Stimulated activated CD4-positive, alpha-beta T cell treated with anti-CD3 and anti-CD28 coated beads, Interleukin-4, amount 100 ng/mL, for 1 hour (primary cell): ENCODE results near the gene ENOX1.
"Not testable (repeated sequence)": the region's sequence is repeated elsewhere in the genome, so short reads cannot be mapped to it uniquely, and the experiment has no call there.

ENCODE experiments used
- DNase-seq: peaks from one replicate; pipeline ENCODE4 v3.0.0-alpha.2; 2020

Gene ENOX1

DNA sequence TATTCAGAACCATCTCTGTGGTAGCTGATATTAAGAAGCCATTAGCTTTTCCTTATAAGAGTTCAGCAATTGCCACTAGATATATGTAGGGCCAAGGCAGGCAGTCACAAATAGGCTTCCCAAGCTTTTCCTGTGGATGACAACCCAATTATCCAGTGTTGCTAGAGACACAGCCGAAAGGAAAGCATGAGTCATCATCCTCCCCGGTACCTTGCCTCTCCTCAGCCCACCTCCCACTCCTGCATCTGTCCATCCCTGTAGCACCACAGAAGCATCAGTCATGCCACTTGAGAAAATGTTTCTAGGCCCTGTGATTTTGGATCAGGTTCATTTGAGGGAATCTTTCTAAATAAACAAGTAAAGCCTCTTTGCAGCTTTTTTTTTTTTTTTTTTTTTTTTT is 559.1 kb downstream of the ENOX1 start:
- no peak for DNase-seq

- no peak for DNase-seq
Measured at GRCh38 chr13:43223216-43223615, 563.6 kb downstream of the ENOX1 start.

DNA sequence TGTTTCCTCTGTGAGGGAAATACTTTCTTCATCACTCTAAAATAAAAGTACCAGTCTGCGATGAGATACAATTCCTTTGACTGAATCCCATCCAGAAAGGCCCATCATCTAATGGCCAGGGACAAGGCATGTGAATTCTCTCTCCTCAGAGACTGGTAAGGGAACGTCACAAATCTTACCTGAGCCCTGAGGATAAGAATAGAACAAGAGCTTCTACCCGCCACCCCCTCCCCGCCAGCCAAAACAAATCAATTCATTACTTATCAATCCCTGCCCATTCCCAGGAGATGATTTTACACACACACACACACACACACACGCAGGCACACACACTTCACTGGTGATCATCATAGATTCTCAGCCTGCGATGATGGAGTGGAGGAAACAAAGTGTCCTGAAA is 564.7 kb downstream of the ENOX1 start:
- DNase-seq: no peak

DNA sequence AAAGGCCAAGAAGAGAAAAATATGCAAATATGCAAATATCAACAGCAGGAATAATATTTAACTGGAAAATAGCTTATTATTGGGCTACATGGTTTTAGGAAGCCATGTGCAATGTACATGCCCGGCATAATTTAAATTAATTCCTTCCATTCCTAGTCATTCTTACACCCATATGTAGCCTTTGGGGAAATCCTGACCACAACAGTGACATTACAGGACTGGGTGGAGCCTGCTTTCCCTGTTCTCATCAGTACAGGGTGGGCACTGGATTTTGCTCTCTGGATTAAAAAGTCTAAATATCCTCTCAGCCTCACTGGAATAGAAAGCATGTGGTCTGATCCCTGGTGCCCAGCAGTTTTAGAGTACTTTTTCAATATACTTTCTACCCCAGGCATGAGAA is 565.2 kb downstream of the ENOX1 start:
- DNase-seq: no peak

DNA sequence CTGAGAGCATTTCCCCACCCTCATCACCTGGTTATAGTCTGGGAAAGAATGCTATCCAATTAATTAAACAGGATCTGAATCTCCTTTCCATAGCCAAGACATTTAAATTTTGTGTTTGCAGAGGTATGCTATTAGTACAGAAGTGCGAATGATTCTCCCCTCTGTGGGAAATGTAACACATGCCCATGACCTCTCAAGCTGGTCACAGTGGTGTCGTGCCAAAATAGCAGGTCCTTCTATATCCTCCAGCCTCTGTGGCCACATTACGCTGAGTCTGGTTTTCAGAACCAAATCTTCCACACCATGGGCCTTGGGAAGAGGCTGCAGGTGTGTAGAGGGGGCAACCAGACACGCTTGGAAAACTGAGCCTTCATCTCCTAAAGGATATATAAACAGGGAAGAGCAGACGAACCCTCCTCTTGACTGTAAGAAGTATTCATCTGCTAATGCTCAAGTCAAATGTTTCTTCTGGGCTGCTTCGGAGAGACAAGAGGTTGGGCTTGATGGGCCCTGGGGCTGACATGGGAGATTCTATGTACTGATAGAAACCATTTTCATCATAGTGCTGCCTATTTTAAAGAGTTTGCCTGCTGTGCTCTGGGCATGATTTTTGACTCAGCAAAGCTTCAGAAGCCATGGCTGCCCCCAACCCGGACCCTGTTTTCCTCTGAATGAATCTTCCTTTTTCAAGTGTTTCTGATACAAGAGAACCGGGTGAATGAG is 565.7 kb downstream of the ENOX1 start:
- no peak for DNase-seq

DNA sequence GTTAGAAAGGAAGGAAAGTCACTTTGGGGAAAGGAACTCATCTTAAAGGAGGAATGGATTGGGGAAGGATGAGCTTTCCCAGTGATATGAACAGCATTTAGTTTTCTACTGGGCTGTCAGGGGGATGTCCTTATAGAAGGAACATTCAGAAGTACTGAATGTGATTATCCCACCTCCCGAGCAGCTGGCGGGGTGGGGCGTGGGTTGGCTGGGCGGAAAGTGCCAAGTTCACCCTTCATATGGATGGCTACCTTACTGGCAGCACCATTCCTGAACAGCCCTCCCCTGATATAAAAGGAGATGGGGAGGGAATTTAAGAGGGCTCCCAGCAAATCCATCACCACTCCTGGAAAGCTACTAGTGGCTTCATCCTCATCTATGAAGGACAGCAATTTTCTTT is 572.6 kb downstream of the ENOX1 start:
- no peak for DNase-seq

DNA sequence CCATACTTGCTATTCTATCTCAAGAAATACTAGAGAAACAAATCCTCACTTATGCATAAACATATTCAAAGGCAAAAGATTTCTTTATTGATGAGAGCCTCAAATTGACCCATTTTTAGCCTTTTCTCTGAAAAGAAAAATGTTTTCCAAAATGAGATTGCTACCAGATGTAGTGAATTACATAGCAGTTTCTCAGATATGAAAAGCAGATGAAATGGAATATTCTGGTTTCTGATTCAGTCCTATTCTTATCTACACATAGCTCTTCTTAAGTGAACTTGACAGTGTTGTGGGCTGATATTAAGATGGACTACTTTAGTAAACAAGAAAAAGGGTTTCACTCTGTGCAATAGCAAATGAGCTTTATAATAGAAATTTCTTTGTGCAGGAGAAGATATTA is 579.9 kb downstream of the ENOX1 start:
- no peak for DNase-seq

DNA sequence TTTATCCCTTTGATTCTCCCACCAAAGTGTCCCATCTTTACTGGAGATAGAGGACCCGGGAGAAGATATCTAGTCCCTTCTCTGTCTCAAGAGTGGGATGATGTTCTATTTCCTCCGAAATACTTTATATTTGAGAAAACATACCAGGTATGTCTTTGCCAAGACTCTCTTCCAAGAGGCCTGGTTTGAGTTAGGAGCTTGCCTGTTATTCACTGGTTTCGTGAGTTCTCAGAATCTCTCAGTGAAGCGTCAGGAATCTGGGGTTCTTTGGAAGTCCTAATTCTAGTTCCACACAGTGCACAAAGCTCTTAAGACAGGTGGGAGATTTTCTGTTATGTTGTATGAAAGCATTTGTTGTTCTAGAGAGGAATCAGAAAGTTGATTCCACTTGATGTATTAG is 581.4 kb downstream of the ENOX1 start:
- no peak for DNase-seq

DNA sequence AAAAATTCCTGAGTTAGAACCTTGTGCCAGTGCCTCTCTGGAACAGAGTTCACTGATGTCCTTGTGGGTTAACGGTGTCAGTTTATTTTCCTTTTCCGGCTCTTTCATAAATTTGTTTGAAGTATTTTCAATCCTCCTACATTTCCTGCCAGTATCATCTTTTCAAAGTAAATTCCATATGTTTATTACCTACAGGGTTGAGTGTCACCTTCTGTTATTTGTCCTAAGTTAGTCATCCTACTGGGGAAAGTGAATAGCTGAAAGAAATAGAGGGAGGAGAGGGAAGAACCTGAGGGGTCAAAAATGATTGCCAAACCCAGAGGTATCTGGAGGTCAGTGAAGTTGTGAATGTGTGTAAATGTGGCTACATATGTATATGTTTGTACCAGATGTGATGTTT is 582.2 kb downstream of the ENOX1 start:
- no peak for DNase-seq

DNA sequence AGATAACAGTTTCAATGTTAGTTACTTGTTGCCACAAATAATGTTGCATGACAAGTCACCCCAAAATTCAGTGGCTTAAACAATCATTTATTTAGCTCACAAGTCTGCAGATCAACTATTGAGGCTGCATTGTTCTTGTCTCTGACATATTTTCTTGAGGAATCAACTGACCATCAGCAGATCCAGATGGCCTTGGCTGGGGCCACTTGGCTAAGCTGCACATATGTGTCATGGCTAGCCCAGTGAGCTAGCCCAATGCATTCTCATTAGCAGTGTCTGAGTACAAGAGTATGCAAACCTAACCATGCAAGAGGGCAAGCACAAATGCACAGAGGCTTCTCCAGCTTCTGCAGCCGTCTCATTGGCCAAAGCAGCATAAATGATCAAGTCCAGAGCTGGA is 583.0 kb downstream of the ENOX1 start:
- DNase-seq: no peak

GRCh38 chr13:43200736-43201135 is 586.0 kb downstream of the ENOX1 start:
- no peak for DNase-seq

DNA sequence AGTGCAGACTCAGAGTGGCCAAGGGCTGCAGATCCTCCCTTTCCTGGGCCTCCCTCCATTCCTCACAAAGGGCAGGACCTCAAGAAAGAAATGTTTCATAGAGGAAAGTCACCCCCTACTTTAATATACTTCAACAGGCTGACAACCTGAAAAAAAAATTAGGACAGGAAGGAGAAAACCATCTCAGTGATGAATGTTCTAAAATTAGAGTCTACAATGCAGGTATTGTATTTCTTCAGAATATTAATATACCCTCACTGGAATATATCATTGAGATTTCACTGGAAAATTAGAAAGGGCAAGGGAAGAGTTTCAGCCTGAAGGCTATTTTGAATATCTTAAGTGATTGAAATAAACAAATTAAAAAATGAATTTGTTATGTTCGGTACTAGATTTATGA is 586.5 kb downstream of the ENOX1 start:
- DNase-seq: no peak

GRCh38 chr13:43196750-43197370 is 589.9 kb downstream of the ENOX1 start:
- no peak for DNase-seq

DNA sequence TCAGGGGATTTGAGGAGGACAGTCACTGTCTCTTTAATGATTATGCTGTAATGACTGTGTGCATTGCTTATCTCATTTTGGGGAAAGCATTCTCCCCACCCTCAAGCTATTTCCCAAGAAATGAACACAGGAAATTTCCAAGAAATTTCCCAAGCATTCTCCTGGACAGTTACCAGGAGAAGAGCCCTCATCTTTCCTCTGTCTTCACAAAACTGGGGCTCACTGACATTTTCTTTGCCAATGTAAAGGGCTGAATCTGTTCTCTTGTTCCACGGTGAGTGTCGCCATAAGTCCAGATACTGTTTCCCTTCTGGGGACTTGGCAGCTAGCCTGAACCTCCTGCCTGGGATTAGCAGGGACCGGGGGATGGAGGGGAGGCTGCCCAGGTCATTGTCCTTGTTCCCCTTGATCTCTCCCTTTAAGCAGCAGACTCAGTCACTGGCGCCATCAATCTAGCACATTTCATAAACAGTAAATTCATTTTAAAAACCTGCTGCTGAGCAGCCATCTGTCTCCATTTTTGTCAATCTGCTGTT is 590.6 kb downstream of the ENOX1 start:
- DNase-seq: no peak

GRCh38 chr13:43195551-43195950 is 591.2 kb downstream of the ENOX1 start:
- no peak for DNase-seq

- DNase-seq: no peak
Measured at GRCh38 chr13:43195112-43195511, 591.7 kb downstream of the ENOX1 start.

DNA sequence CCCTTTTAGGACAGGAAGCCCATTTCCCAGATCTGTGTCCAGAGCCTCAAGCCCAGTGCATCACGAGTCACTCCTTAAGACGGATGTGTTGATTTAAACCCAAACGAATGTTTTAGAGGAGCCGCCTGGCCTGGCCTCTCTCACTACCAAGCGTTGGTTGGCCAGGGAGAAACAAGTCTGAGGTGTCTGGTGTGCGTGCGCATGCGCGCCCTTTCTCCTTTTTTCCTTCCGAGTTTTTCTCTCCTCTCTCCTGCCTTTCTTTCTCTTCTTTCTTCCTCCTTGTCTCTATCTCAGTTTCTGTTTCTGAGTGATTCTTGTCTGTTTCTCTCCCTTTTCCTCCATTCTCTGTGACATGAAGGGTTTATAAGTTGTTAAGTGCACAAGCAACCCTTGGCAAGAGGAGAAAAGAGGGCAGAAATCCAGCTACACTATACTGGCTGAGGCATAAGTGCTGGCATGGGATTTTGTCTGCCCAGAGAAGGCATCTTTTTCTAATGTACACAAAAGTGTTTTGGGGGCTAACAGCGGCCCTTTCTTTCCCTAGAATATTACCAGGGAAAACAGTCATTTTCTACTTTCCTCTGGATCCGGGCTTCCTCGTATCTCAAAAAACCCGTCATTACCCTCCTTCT is 592.9 kb downstream of the ENOX1 start:
- no peak for DNase-seq

DNA sequence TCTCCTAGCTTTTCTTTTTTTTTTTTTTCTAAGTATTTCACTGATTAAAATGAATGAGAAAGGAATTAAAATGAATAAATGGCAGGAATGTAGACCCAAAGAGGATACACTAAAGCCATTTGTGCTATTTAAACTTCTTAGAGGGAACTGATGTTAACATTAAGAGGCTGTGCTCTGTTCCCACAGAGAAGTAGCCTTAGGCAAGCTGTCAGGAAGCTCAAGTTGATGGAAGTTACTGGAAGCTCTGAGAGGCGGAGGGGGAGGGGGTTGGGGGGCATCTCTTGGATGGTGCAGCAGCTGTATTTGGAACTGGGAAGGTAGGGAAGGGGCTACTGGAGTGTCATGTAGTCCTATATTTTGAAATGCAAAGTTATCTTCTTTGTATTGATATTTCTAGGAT is 595.2 kb downstream of the ENOX1 start:
- DNase-seq: no peak

- no peak for DNase-seq
Measured at GRCh38 chr13:43185226-43185625, 601.5 kb downstream of the ENOX1 start.

DNA sequence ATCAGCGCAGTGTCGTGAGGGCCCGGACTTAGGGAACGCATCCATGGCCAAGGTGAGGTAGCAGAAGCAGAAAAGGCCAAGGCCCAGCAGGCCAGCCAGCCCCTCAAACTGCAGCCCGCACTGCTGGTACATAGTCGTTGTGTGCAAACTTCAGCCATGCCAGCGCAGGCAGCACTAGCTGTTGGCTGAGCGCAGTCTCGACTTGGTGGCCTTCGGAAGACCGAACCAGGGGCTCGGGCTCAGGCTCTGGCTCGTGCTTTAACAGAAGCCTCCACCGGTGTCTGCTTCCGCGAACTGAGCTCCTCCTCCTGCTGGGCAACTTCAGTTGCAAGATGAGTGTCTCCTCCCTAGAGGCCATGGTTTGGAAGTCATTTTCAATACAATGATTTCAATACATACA is 605.9 kb downstream of the ENOX1 start:
- DNase-seq: no peak

DNA sequence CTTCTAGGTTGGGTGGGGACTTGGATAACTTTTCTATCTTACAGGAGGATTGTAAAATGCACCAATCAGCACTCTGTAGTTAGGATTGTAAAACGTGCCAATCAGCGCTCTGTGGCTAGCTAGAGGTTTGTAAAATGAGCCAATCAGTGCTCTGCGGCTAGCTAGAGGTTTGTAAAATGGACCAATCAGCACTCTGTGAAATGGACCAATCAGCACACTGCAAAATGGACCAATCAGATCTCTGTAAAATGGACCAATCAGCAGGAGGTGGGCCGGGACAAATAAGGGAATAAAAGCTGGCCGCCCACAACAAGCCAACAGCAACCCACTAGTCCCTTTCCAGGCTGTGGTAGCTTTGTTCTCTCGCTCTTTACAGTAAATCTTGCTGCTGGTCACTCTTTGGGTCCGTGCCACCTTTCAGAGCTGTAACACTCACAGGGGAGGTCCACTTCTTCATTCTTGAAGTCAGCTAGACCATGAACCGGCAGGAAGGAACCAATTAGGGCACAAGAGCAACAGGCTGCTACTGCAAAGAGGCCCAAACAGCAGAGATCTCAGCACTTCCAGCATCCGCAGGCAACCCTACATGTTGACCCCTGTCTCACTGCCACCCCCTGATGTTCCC is 606.6 kb downstream of the ENOX1 start:
- no peak for DNase-seq

GRCh38 chr13:43171489-43171888 is 615.3 kb downstream of the ENOX1 start:
- no peak for DNase-seq

- DNase-seq: no peak
Measured at GRCh38 chr13:43170506-43170905, 616.3 kb downstream of the ENOX1 start.

DNA sequence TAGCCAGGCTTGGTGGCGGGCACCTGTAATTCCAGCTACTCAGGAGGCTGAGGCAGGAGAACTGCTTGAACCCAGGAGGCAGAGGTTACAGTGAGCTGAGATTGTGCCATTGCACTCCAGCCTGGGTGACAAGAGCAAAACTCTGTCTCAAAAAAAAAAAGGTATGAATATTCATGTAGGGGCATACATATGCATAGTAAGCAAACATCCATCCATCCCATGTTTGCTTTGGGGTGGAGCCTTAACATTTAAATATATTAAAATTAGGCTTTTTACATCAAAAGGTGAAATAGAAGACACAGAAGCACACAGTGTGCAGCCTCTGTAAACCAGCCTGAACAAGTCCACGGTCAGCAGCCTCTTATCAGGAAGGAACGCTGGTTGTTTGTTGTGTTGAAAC is 618.3 kb downstream of the ENOX1 start:
- not testable (repeated sequence) for DNase-seq
